ENCODE results near the gene TRIM59.
A peak's percentile ranks its signal among the peaks of the same experiment; 100 is the strongest.
"Not testable (repeated sequence)": the region's sequence is repeated elsewhere in the genome, so short reads cannot be mapped to it uniquely, and the experiment has no call there.

The TRIM59 gene

DNA sequence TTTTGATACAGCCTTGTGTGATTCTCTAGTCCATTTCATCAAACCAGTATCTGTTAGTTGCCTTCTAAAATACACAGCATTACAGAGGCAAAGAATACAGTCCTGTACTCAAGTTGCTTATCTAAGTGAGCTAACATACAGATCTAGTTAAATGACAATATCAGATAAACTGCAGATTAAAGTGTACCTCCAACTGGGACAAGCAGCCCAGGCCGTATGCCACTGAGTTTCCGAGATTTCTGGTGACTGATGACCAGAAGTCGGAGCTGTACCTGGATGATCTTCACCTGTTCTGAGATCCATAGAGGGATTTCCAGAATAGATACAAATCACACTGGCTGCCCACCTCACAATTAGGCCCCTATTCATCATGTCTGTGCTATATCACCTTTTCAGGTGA lies 6.3 kb upstream of the TRIM59 start:
- no peak for DNase-seq (ENCODE audit: low spot score)

- no peak for DNase-seq (ENCODE audit: low spot score)
Observed at GRCh38 chr3:160454995-160455394, 5.4 kb upstream of the TRIM59 start.

DNA sequence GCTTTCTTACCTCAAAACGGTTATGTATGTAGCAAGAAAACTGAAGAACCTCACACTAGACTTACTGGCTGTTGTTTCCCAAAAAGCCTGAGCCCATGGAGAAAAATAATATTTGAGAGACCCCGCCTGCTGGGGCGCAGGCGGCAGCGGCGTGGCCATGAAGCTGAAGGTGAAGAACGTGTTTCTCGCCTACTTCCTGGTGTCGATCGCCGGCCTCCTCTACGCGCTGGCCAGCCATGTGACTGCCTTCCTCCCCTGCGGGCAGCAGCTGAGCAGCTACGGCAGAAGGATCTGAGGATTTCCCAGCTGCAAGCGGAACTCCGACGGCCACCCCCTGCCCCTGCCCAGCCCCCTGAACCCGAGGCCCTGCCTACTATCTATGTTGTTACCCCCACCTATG lies 2.7 kb upstream of the TRIM59 start:
- not testable (repeated sequence) for DNase-seq (ENCODE audit: low spot score)

GRCh38 chr3:160451602-160452001 lies 2.0 kb upstream of the TRIM59 start:
- no peak for DNase-seq (ENCODE audit: low spot score)

DNA sequence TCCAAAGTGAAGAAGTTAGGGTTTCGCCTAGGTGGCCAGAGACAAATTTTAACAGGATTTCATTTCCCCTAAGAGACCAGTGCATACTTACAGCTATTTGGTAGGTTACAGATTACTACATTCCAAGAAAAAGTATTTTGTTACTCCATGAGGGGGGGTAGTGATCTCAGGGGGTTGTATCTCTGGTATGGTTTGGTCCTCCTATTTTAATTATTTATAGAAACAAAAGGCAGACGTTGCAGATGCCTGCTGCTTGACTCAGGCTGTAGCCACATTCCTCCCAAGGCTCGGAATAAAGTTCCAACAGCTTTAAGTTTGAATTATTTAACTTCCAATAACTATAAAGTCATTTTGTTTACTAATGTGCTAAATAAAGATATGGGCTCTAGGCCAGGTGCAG lies 1.3 kb upstream of the TRIM59 start:
- no peak for DNase-seq (ENCODE audit: low spot score)

DNA sequence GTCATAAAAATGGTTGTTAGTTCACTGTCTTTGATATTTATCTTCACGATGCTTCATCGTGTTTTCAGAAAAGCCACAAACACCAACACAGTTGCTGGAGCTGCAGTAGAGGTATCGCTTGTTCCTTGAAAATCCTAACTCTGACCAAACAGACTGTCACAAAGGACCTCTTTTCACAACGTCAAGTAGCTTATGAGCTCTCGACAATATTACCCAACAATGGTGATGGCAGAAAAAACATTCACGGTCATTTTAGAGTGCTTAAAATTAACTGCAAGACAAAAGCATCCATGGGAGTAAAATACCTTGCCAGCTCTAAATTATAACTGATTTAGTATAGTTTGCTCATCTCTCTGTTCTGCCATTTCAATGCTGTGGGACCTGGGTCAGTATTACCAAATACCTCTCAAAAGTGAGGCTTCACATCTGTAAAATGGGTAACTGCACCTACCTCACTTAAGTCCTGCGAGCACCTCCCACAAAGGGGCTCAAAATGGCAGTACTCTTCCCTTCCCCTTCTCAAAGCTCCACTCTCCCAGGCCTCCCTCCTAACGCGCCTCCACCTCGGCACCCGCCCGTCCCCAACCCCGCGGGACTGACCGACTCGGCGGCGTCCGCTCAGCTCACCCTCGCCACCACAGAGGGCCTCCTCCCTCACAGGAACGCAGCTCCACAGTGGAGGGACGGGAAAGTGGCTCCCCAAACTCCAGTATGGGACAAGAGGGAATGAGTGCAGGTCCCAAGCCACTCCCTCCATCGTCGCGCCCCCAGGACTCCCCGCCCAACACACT lies 546 bp downstream of the TRIM59 start:
- DNase-seq (ENCODE audit: low spot score) = no peak

GRCh38 chr3:160447544-160447943 lies 2.0 kb downstream of the TRIM59 start:
- DNase-seq (ENCODE audit: low spot score) = no peak

- DNase-seq (ENCODE audit: low spot score) = no peak
Observed at GRCh38 chr3:160446522-160447056, 3.0 kb downstream of the TRIM59 start.

- no peak for DNase-seq (ENCODE audit: low spot score)
Observed at GRCh38 chr3:160445854-160446253, 3.7 kb downstream of the TRIM59 start.

DNA sequence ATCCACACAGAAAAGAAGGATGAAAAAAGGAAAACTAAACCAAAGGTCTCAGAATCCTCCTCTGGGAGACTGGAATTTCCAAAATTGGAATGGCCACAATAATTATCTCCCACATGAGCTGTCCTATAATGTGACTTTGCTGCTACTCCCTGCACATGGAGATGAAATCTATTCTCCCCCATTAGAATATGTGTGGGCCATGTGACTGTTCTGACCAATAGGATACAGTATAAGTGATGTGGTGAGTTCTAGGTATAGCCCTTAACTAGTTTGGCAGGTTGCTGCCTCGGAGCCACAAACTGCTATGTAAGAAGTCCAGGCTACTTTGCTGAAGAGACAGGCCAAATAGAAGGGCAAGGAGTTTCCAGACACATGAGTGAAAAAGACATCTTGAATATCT lies 5.2 kb downstream of the TRIM59 start:
- no peak for DNase-seq (ENCODE audit: low spot score)

DNA sequence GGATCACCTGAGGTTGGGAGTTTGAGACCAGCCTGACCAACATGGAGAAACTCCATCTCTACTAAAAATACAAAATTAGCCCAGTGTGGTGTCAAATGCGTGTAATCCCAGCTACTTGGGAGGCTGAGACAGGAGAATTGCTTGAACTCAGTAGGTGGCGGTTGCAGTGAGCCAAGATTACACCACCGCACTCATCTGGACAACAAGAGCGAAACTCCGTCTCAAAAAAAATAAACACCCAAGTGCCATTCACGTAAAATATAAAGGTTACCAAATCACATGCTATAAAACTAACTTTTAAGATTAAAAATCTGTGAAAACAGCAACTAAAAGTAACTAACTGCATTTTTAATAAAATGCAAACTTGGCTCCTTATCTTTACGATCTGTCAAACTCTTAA lies 8.9 kb downstream of the TRIM59 start:
- DNase-seq (ENCODE audit: low spot score) = no peak

GRCh38 chr3:160437083-160437455 lies 12.5 kb downstream of the TRIM59 start:
- no peak for DNase-seq (ENCODE audit: low spot score)

- DNase-seq (ENCODE audit: low spot score) = no peak
Observed at GRCh38 chr3:160435747-160436146, 13.8 kb downstream of the TRIM59 start.

GRCh38 chr3:160435095-160435494 lies 14.5 kb downstream of the TRIM59 start:
- DNase-seq (ENCODE audit: low spot score) = no peak

DNA sequence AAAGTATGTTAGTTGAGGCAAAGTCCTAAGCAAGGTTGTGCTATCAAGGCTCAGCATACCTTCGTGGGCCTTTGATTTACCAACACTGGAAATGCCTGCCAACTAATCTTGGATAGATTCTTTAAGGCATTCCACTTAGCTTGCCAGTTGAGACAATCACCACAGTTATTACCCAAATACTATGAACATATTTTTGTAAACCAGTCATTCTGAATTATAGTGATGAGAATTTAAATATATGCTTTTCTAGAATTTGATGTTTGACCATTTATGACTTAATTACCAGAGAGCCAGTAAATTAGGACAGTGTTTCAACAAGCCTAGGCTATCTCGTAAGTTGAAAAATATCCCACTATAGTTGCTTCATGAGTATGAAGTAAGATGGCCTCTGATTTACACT lies 15.5 kb downstream of the TRIM59 start:
- DNase-seq (ENCODE audit: low spot score) = no peak

GRCh38 chr3:160427832-160428424 lies 21.7 kb downstream of the TRIM59 start:
- DNase-seq (ENCODE audit: low spot score) = no peak

DNA sequence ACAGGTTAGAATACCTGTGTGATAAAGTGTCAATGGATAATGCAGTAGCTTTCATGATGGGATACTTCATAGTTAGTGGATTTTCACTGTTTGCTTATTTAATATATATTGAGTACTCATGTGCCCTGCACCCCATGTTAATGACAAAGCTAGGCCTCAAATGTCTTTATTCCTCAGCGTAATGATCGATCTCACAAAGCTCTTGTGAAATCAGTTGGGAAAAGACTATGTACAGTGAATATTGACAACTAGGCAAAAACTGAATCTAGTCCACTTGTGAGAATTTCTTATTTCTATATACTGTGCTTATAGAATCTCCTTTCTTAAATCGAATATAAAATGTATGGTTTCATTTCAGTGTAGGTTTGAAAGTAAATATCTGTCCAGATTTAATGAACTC lies 32.3 kb downstream of the TRIM59 start:
- DNase-seq (ENCODE audit: low spot score) = no peak

DNA sequence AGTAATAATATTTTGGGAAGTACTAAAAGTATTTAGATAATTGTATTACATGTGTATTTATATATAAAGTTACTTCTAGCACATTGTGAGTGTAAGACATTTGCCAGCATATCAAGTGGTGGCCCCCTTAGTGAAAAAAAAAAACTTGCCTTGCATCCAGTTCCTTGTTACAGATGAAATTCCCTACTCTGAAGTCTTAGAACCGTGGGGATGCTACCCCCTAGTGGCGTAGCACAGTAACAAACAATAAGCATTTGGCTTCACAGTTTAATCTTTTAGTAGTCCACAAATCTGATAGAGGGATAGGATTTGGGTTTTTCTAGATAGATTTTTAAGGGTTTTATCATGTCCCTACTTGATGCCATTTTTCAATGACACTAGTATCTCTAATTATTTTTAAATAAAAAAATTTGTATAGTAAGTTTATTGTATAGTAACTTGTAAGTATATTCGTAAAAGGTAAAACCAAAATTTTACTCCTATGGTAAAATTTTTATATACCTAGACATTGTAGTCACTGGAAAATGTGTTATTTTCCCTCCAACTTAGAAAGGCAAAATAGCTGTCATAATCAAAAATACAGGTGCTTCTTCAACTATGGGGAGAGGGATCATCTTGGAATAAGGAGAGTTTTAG lies 35.9 kb downstream of the TRIM59 start:
- DNase-seq (ENCODE audit: low spot score) = peak; percentile 70

GRCh38 chr3:160412477-160412876 lies 37.1 kb downstream of the TRIM59 start:
- no peak for DNase-seq (ENCODE audit: low spot score)

DNA sequence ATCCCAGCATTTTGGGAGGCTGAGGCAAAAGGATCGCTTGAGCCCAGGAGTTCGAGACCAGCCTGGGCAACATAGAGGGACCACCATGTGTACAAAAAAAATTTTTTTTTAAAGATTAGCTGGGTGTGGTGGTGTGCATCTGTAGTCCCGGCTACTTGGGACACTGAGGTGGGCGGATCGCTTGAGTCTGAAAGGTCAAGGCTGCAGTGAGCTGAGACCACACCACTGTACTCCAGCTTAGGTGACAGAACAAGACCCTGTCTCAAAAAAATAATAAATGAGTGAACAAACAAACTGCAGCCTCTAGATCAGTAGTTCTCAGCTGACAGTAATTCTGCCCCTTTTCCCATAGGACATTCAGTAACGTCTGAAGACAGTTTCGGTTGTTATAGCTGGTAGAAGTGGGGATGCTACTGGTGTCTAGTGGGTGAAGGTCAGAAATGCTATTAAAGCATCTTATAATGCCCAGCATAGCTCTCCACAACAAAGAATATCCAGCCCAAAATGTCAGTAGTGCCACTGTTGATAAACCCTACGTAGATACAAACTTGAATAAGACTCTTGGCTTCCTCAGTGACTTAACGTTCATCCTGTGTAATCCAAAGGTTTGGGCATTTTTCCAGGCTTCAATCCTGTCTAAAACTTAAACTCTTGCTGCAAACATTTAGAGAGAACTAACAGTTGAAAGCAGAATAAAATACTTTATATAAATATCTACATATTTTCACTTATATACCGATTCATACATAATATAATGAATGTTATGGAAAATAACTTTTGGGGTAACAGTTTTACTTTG lies 39.6 kb downstream of the TRIM59 start:
- no peak for DNase-seq (ENCODE audit: low spot score)

GRCh38 chr3:160403796-160404470 lies 45.7 kb downstream of the TRIM59 start:
- no peak for DNase-seq (ENCODE audit: low spot score)

DNA sequence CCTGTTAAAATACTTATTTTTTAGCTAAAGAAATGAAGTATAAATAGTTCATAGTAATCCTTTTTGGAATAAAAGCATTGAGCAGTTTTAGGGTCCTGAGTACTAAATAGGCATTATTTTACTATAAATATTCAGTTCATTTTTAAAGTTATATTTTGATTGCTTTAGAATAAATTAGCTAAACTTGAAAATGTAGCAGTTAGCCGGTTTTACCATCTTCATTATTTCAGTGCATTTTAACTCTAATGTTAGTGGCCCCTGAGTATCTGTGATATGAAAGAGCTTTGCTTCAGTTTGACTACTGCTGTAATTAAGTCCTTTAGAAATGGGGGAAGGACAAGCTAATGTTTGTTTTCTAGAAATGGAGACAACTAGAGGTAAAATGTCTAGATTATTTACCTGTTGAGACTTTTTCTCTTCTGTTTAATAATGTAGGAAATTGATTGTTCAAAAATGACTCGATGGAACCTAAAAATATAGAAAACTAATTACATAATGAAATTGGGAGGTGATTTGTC lies 46.5 kb downstream of the TRIM59 start:
- DNase-seq (ENCODE audit: low spot score) = no peak

All from putamen (tissue), 1 donor.